K562 (cell line): ENCODE measurements around the gene C16orf95. TPM values are rescaled to one million over a fixed set of nuclear protein-coding genes. Genes with fewer than 3 reads are reported as not detected.

Experiments used
- ATAC-seq: fragments of 200-7000 bp; cut with Tn5 transposase; 3 replicates; pipeline ENCODE4 v1.9.1; 2020; ENCODE audit warnings: moderate library complexity
- BruUV-seq: library from RNA; stranded (reverse); fragments of 400-500 nt; replicated peaks from 2 replicates; lab custom pipeline; 2021; lab: Mats Ljungman, UMichigan
- CTCF ChIA-PET: fragments of 300-600 bp; formaldehyde crosslinking; extraction: SDS; loops from one replicate; lab custom pipeline; 2021; ENCODE audit warnings: low intra/inter-chr PET ratio; lab: Yijun Ruan, JAX
- POLR2A ChIA-PET: fragments of 300-600, 350-650 bp; sonication (Branson Sonifier 250); formaldehyde crosslinking; extraction: SDS; loops from one replicate; lab custom pipeline; 2021; ENCODE audit warnings: antibody characterized with exemption, inconsistent platforms; lab: Yijun Ruan, JAX
- DNase-seq, 4 experiments: peaks; one replicate each; pipeline versions ENCODE4 v3.0.0 to v3.0.0-alpha.2; 2011 to 2018; ENCODE audit warnings: low spot score in 3 of 4, mixed read lengths in 3 of 4; ENCODE audit errors: extremely low read depth in 1 of 4
- FAIRE-seq: peaks from 2 replicates; lab custom pipeline; 2011; peaks lifted over from hg19 to GRCh38; lab: Jason Lieb, UNC
- H2AFZ ChIP-seq: 2 replicates; pipeline ENCODE4 v1.6.0; 2011; ENCODE audit warnings: low read depth, low read length, control low read depth, inconsistent platforms
- H3K27ac ChIP-seq: fragments of 200-600 bp; 3 replicates; pipeline ENCODE4 v1.8.0; 2011; ENCODE audit warnings: low read depth, mild to moderate bottlenecking, control low read depth, inconsistent platforms, low read length, moderate library complexity, mixed read lengths; ENCODE audit errors: extremely low read depth
- H3K27me3 ChIP-seq, 2 experiments: fragments of 300-600 bp in 1 of 2; 2 replicates in 1 of 2; 3 replicates in 1 of 2; pipeline versions ENCODE4 v1.6.0 to v1.8.0; 2011; ENCODE audit warnings: inconsistent platforms in 2 of 2, low read length in 2 of 2, mild to moderate bottlenecking in 1 of 2, mixed read lengths in 1 of 2, moderate library complexity in 1 of 2; ENCODE audit not compliant: control insufficient read depth in 2 of 2, insufficient read depth in 2 of 2
- H3K36me3 ChIP-seq: fragments of 300-600 bp; 3 replicates; pipeline ENCODE4 v1.8.0; 2011; ENCODE audit warnings: mild to moderate bottlenecking, low read length, inconsistent platforms; ENCODE audit not compliant: control insufficient read depth, insufficient read depth
- H3K4me1 ChIP-seq, 2 experiments: fragments of 200-600 bp in 1 of 2; replicated peaks in 1 of 2; 2 replicates in 1 of 2; 3 replicates in 1 of 2; pipeline versions ENCODE4 v1.5.1 to v1.8.0; 2011; ENCODE audit warnings: inconsistent platforms in 2 of 2, low read length in 2 of 2, mild to moderate bottlenecking in 1 of 2, mixed read lengths in 1 of 2, moderate library complexity in 1 of 2; ENCODE audit not compliant: control insufficient read depth in 2 of 2, insufficient read depth in 2 of 2
- H3K4me2 ChIP-seq: 2 replicates; pipeline ENCODE4 v1.6.1; 2011; ENCODE audit warnings: low read length, control low read depth, inconsistent platforms, mixed read lengths; ENCODE audit not compliant: insufficient read depth
- H3K4me3 ChIP-seq: fragments of 200-600 bp; sonication (generic), shearing (Covaris generic); 2 replicates; pipeline ENCODE4 v1.5.1; 2016; ENCODE audit warnings: control low read depth, inconsistent platforms
- H3K79me2 ChIP-seq: fragments of 200-600 bp; 3 replicates; pipeline ENCODE4 v1.8.0; 2011; ENCODE audit warnings: low read length, inconsistent platforms; ENCODE audit not compliant: control insufficient read depth, insufficient read depth
- H3K9ac ChIP-seq, 2 experiments: 2 replicates each; pipeline versions ENCODE4 v1.6.0 to v1.6.1; 2011; ENCODE audit warnings: low read depth in 2 of 2, low read length in 2 of 2, control low read depth in 1 of 2, inconsistent platforms in 1 of 2, mild to moderate bottlenecking in 1 of 2, mixed read lengths in 1 of 2; ENCODE audit not compliant: insufficient read depth in 1 of 2
- H3K9me1 ChIP-seq: one replicate; pipeline ENCODE4 v1.6.0; 2011; ENCODE audit warnings: inconsistent platforms, mild to moderate bottlenecking, low read length, moderate library complexity; ENCODE audit not compliant: control insufficient read depth, insufficient read depth
- H3K9me3 ChIP-seq: replicated peaks from 2 replicates; pipeline ENCODE4 v1.5.1; 2011; ENCODE audit warnings: low read depth, low read length, inconsistent platforms; ENCODE audit not compliant: control insufficient read depth, insufficient read depth
- H4K20me1 ChIP-seq: replicated peaks from 2 replicates; pipeline ENCODE4 v1.6.1; 2011; ENCODE audit warnings: low read length, inconsistent platforms, mixed read lengths; ENCODE audit not compliant: control insufficient read depth, insufficient read depth
- NR2F6 ChIP-seq: fragments of 450-650 bp; formaldehyde crosslinking; IDR thresholded peaks from 2 replicates; pipeline ENCODE4 v1.4.0; 2020; ENCODE audit warnings: mild to moderate bottlenecking
- RFX1 ChIP-seq: fragments of 450-650 bp; IDR thresholded peaks from 2 replicates; pipeline ENCODE4 v1.6.1; 2016; ENCODE audit warnings: mild to moderate bottlenecking, moderate library complexity
- ZSCAN32 ChIP-seq: fragments of 450-650 bp; formaldehyde crosslinking; IDR thresholded peaks from 2 replicates; pipeline ENCODE4 v1.4.0; 2020; ENCODE audit warnings: mild to moderate bottlenecking, moderate library complexity
- WGBS: fragments of 100-300 bp; shearing (Covaris generic); methylation state at CpG from one replicate; pipeline ENCODE4 v1.1.6; 2016; ENCODE audit warnings: low coverage, mixed read lengths; ENCODE audit not compliant: insufficient coverage; ENCODE audit errors: missing lambda C conversion rate; 5-methylcytosine and 5-hydroxymethylcytosine counted together
- in situ Hi-C: fragments of 300-500 bp; cut with MboI; formaldehyde crosslinking; loops from 4 replicates; pipeline ENCODE4 v1.15.0; 2018; ENCODE audit warnings: inconsistent platforms, mixed read lengths
- intact Hi-C: fragments of 100-400 bp; cut with micrococcal nuclease; formaldehyde crosslinking; loops from 2 replicates; pipeline ENCODE4 v1.14.2; 2022
- polyA plus RNA-seq, 8 experiments: library from polyadenylated mRNA; depleted of rRNA in 4 of 8; stranded (reverse) in 5 of 8; unstranded in 3 of 8; fragments of >200 nt; fragmentation: Nextera tagmentation in 2 of 8; fragmentation: Illumina TruSeq in 1 of 8; extraction: Ambion mirVana in 2 of 8; extraction: Trizol in 1 of 8; gene quantifications; 2 replicates each; pipeline versions ENCODE4 v1.2.1 to v1.2.3, GENCODE V29; 2011 to 2014; ENCODE audit warnings: inconsistent platforms in 1 of 8, missing spikeins in 1 of 8
- total RNA-seq, 7 experiments: library from RNA; depleted of rRNA in 6 of 7; stranded (reverse); fragments of >200 nt in 6 of 7; fragmentation: Illumina TruSeq in 2 of 7; extraction: Trizol in 2 of 7; gene quantifications; 2 replicates each; pipeline versions ENCODE4 v1.2.1 to v1.2.3, GENCODE V29; 2011 to 2021; ENCODE audit warnings: low replicate concordance in 1 of 7
- TF ChIP-seq, protein P1 (sequence below): fragments of 450-650 bp; IDR thresholded peaks from 2 replicates; pipeline ENCODE4 v1.6.1; 2016; ENCODE audit warnings: mild to moderate bottlenecking, moderate library complexity

The C16orf95 gene
- total and polyA plus RNA-seq, 9 of the 15 experiments (the other 6 are each of a cell fraction or from before 2014, with no cell fraction given), result 6.5 to 20.5 (median 9.4) TPM

DNA sequence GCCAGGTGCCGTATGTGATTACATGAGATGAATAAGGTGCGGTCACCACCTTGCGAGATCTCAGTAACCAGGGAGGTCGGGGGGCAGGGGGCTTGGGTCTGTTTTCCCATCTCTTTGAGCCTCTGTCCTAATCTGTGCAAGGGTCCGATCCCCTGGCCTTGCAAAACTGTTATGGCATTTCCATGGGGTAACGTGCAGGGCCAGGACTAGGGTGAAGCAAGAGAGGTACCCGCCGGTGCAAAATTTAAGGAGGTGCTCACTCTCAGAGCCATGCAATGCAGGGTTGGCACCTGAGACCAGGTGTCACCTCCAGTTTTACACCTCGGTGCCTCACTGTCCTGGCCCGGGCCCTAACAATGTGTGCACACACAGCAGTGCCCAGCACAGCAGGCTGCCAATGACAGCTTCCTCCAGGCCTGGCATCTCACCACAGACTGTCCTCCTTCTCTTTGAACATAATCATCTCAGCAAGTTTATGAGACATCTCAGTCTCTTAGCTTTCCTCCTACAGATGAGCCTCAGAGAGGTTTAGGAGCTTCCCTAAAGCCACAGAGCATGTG lies 43.6 kb downstream of the C16orf95 start:
- TF ChIP-seq RFX1, result no peak
- TF ChIP-seq, protein P1, sequence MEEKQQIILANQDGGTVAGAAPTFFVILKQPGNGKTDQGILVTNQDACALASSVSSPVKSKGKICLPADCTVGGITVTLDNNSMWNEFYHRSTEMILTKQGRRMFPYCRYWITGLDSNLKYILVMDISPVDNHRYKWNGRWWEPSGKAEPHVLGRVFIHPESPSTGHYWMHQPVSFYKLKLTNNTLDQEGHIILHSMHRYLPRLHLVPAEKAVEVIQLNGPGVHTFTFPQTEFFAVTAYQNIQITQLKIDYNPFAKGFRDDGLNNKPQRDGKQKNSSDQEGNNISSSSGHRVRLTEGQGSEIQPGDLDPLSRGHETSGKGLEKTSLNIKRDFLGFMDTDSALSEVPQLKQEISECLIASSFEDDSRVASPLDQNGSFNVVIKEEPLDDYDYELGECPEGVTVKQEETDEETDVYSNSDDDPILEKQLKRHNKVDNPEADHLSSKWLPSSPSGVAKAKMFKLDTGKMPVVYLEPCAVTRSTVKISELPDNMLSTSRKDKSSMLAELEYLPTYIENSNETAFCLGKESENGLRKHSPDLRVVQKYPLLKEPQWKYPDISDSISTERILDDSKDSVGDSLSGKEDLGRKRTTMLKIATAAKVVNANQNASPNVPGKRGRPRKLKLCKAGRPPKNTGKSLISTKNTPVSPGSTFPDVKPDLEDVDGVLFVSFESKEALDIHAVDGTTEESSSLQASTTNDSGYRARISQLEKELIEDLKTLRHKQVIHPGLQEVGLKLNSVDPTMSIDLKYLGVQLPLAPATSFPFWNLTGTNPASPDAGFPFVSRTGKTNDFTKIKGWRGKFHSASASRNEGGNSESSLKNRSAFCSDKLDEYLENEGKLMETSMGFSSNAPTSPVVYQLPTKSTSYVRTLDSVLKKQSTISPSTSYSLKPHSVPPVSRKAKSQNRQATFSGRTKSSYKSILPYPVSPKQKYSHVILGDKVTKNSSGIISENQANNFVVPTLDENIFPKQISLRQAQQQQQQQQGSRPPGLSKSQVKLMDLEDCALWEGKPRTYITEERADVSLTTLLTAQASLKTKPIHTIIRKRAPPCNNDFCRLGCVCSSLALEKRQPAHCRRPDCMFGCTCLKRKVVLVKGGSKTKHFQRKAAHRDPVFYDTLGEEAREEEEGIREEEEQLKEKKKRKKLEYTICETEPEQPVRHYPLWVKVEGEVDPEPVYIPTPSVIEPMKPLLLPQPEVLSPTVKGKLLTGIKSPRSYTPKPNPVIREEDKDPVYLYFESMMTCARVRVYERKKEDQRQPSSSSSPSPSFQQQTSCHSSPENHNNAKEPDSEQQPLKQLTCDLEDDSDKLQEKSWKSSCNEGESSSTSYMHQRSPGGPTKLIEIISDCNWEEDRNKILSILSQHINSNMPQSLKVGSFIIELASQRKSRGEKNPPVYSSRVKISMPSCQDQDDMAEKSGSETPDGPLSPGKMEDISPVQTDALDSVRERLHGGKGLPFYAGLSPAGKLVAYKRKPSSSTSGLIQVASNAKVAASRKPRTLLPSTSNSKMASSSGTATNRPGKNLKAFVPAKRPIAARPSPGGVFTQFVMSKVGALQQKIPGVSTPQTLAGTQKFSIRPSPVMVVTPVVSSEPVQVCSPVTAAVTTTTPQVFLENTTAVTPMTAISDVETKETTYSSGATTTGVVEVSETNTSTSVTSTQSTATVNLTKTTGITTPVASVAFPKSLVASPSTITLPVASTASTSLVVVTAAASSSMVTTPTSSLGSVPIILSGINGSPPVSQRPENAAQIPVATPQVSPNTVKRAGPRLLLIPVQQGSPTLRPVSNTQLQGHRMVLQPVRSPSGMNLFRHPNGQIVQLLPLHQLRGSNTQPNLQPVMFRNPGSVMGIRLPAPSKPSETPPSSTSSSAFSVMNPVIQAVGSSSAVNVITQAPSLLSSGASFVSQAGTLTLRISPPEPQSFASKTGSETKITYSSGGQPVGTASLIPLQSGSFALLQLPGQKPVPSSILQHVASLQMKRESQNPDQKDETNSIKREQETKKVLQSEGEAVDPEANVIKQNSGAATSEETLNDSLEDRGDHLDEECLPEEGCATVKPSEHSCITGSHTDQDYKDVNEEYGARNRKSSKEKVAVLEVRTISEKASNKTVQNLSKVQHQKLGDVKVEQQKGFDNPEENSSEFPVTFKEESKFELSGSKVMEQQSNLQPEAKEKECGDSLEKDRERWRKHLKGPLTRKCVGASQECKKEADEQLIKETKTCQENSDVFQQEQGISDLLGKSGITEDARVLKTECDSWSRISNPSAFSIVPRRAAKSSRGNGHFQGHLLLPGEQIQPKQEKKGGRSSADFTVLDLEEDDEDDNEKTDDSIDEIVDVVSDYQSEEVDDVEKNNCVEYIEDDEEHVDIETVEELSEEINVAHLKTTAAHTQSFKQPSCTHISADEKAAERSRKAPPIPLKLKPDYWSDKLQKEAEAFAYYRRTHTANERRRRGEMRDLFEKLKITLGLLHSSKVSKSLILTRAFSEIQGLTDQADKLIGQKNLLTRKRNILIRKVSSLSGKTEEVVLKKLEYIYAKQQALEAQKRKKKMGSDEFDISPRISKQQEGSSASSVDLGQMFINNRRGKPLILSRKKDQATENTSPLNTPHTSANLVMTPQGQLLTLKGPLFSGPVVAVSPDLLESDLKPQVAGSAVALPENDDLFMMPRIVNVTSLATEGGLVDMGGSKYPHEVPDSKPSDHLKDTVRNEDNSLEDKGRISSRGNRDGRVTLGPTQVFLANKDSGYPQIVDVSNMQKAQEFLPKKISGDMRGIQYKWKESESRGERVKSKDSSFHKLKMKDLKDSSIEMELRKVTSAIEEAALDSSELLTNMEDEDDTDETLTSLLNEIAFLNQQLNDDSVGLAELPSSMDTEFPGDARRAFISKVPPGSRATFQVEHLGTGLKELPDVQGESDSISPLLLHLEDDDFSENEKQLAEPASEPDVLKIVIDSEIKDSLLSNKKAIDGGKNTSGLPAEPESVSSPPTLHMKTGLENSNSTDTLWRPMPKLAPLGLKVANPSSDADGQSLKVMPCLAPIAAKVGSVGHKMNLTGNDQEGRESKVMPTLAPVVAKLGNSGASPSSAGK, result no peak
- no peak for TF ChIP-seq ZSCAN32 (CRISPR knock-in tag)
- TF ChIP-seq NR2F6 (CRISPR knock-in tag), result no peak
- Histone ChIP-seq H3K79me2 (no peaks in the 10 kb centered on the region), H3K27me3 (no peaks in the 10 kb centered on the region), H3K36me3 (no peaks in the 10 kb centered on the region), H3K27ac (no peak overlapping the region), H3K4me2 (no peak overlapping the region), H3K9me3 (no peaks in the 10 kb centered on the region), H2AFZ (no peak overlapping the region), H3K4me1 (peaks cover 0 to 8% of the 10 kb centered on the region in 2 experiments; a peak in 2 of 5 replicates), H4K20me1 (peaks cover 14% of the 10 kb centered on the region), H3K4me3 (no peak overlapping the region), H3K9ac (no peak overlapping the region), H3K9me1 (no peaks in the 10 kb centered on the region)
- no peak for DNase-seq
- in situ Hi-C loops (loop anchor here (10.0 kb wide), 1 partner anchor 709 kb away; the partner anchor contains the start of gene FOXC2), intact Hi-C loops (no loop called here)
- no TSS peak for BruUV-seq
- ATAC-seq, result no peak
- POLR2A ChIA-PET, result interaction anchor here (0.6 kb wide), 1 partner anchor 111 kb away, joined by 3 read pairs; no protein-coding TSS in a partner anchor
- FAIRE-seq, result no peak
- CTCF ChIA-PET, result no interaction called here
- WGBS, result 76% methylated on average over 10 of the region's 10 CpGs
